Panc1 (cell line): Measurements from ENCODE around the gene PLXNC1.

Experiments
- POLR2AphosphoS5 ChIP-seq: IDR thresholded peaks from 2 replicates; pipeline ENCODE4 v1.6.1; 2012; ENCODE audit warnings: mild to moderate bottlenecking, low read depth, low read length, moderate library complexity
- REST ChIP-seq, 2 experiments: IDR thresholded peaks; 2 replicates each; pipeline ENCODE4 v1.6.1; 2011 to 2012; ENCODE audit warnings: low read depth in 2 of 2, control low read depth in 1 of 2, low read length in 1 of 2, mild to moderate bottlenecking in 1 of 2, moderate library complexity in 1 of 2; ENCODE audit not compliant: insufficient read depth in 1 of 2
- TCF7L2 ChIP-seq: IDR thresholded peaks from 2 replicates; pipeline ENCODE4 v1.6.1; 2011; ENCODE audit warnings: mild to moderate bottlenecking, low read depth, low read length, inconsistent platforms
- TF ChIP-seq, protein P1 (sequence below): fragments of 450-650 bp; IDR thresholded peaks from 2 replicates; pipeline ENCODE4 v1.5.1; 2017; ENCODE audit warnings: mild to moderate bottlenecking

DNA sequence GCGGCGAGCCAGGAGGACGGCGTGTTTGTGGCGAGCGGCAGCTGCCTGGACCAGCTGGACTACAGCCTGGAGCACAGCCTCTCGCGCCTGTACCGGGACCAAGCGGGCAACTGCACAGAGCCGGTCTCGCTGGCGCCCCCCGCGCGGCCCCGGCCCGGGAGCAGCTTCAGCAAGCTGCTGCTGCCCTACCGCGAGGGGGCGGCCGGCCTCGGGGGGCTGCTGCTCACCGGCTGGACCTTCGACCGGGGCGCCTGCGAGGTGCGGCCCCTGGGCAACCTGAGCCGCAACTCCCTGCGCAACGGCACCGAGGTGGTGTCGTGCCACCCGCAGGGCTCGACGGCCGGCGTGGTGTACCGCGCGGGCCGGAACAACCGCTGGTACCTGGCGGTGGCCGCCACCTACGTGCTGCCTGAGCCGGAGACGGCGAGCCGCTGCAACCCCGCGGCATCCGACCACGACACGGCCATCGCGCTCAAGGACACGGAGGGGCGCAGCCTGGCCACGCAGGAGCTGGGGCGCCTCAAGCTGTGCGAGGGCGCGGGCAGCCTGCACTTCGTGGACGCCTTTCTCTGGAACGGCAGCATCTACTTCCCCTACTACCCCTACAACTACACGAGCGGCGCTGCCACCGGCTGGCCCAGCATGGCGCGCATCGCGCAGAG is 873 bp downstream of the PLXNC1 start:
- TF ChIP-seq, protein P1, sequence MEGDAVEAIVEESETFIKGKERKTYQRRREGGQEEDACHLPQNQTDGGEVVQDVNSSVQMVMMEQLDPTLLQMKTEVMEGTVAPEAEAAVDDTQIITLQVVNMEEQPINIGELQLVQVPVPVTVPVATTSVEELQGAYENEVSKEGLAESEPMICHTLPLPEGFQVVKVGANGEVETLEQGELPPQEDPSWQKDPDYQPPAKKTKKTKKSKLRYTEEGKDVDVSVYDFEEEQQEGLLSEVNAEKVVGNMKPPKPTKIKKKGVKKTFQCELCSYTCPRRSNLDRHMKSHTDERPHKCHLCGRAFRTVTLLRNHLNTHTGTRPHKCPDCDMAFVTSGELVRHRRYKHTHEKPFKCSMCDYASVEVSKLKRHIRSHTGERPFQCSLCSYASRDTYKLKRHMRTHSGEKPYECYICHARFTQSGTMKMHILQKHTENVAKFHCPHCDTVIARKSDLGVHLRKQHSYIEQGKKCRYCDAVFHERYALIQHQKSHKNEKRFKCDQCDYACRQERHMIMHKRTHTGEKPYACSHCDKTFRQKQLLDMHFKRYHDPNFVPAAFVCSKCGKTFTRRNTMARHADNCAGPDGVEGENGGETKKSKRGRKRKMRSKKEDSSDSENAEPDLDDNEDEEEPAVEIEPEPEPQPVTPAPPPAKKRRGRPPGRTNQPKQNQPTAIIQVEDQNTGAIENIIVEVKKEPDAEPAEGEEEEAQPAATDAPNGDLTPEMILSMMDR, result peak; percentile 70
- TF ChIP-seq POLR2AphosphoS5 (no peak), REST (IDR thresholded peaks at IDR 0.05; ENCODE audit: insufficient read depth in 1 of 2, low read depth in 2 of 2, low read length in 1 of 2) (no peak), TCF7L2 (no peak)
